ENCODE data around the gene ELFN1. TPM values are rescaled to one million over a fixed set of nuclear protein-coding genes. Genes with fewer than 3 reads are reported as not detected.

The ELFN1 gene
- total RNA-seq, 4 donors from 2014 or later = 0.38 to 3.3 (median 0.48) TPM

GRCh38 chr7:1735806-1736483, 65.9 kb downstream of the ELFN1 start:
- H3K4me1 ChIP-seq = no peaks in the 10 kb centered on the region
- H3K9me3 ChIP-seq = no peaks in the 10 kb centered on the region
- no peaks in the 10 kb centered on the region for H3K36me3 ChIP-seq
- peaks cover 0 to 37% (median 0%) of the 10 kb centered on the region in 4 donors for H3K27me3 ChIP-seq
- no peak overlapping the region for H3K27ac ChIP-seq
- no peak for DNase-seq
- WGBS, 2 donors = 79 to 82% methylated on average over 15 to 17 of the region's 29 CpGs
- H3K4me3 ChIP-seq = no peak overlapping the region
- intact Hi-C loops (cut with DNase I) = no loop called here
- TF ChIP-seq POLR2A (IDR thresholded peaks at IDR 0.05) (no peak), CTCF (IDR thresholded peaks at IDR 0.05) (no peak)

GRCh38 chr7:1736484-1736817, 66.4 kb downstream of the ELFN1 start:
- intact Hi-C loops (cut with DNase I) = no loop called here
- TF ChIP-seq POLR2A (IDR thresholded peaks at IDR 0.05) (no peak), CTCF (IDR thresholded peaks at IDR 0.05) (no peak)
- Histone ChIP-seq H3K4me1 (peaks cover 0 to 4% (median 0%) of the 10 kb centered on the region in 3 donors), H3K27ac (no peak overlapping the region), H3K9me3 (no peaks in the 10 kb centered on the region), H3K36me3 (no peaks in the 10 kb centered on the region), H3K27me3 (peaks cover 0 to 37% (median 0%) of the 10 kb centered on the region in 4 donors), H3K4me3 (no peak overlapping the region)
- 94% methylated on average over 8 of the region's 9 CpGs; no CpG with 5 or more reads in 1 of the 2 donors for WGBS, 2 donors
- DNase-seq = no peak

GRCh38 chr7:1736830-1737229, 66.8 kb downstream of the ELFN1 start:
- intact Hi-C loops (cut with DNase I) = no loop called here
- Histone ChIP-seq H3K4me1 (peaks cover 0 to 8% (median 2%) of the 10 kb centered on the region in 3 donors), H3K9me3 (no peaks in the 10 kb centered on the region), H3K27me3 (peaks cover 0 to 39% (median 0%) of the 10 kb centered on the region in 4 donors), H3K27ac (no peak overlapping the region), H3K4me3 (no peak overlapping the region), H3K36me3 (no peaks in the 10 kb centered on the region)
- no peak for TF ChIP-seq CTCF (IDR thresholded peaks at IDR 0.05)
- TF ChIP-seq POLR2A (IDR thresholded peaks at IDR 0.05) = no peak
- 72 to 91% methylated on average over 5 to 7 of the region's 8 CpGs for WGBS, 2 donors
- no peak for DNase-seq

- peaks cover 0 to 40% (median 0%) of the 10 kb centered on the region in 4 donors for H3K27me3 ChIP-seq
- H3K27ac ChIP-seq = no peak overlapping the region
- intact Hi-C loops (cut with DNase I) = no loop called here
- no peak for DNase-seq
- no peaks in the 10 kb centered on the region for H3K9me3 ChIP-seq
- peaks cover 0 to 15% (median 6%) of the 10 kb centered on the region in 3 donors for H3K4me1 ChIP-seq
- WGBS, 2 donors = 85 to 90% methylated on average over 7 of the region's 10 CpGs
- no peak for TF ChIP-seq POLR2A (IDR thresholded peaks at IDR 0.05)
- TF ChIP-seq CTCF (IDR thresholded peaks at IDR 0.05) = no peak
- no peaks in the 10 kb centered on the region for H3K36me3 ChIP-seq
- no peak overlapping the region for H3K4me3 ChIP-seq
Observed at GRCh38 chr7:1737523-1737922, 67.4 kb downstream of the ELFN1 start.

GRCh38 chr7:1737956-1738355, 67.9 kb downstream of the ELFN1 start:
- Histone ChIP-seq H3K27ac (no peak overlapping the region), H3K4me1 (peaks cover 2 to 19% (median 10%) of the 10 kb centered on the region in 3 donors), H3K4me3 (no peak overlapping the region), H3K9me3 (no peaks in the 10 kb centered on the region), H3K36me3 (no peaks in the 10 kb centered on the region), H3K27me3 (peaks cover 0 to 44% (median 0%) of the 10 kb centered on the region in 4 donors)
- no peak for TF ChIP-seq POLR2A (IDR thresholded peaks at IDR 0.05)
- TF ChIP-seq CTCF (IDR thresholded peaks at IDR 0.05) = no peak
- WGBS, 2 donors = 69 to 100% methylated on average over 1 to 8 of the region's 20 CpGs
- DNase-seq = no peak
- intact Hi-C loops (cut with DNase I) = no loop called here

Measured in esophagus squamous epithelium (tissue), 5 donors.